ENCODE results near the gene MADD. TPM values are rescaled to one million over a fixed set of nuclear protein-coding genes. Genes with fewer than 3 reads are reported as not detected.

The MADD gene
- total RNA-seq, 6 experiments from 2014 or later: 15.2 to 21.3 (median 16.8) TPM

DNA sequence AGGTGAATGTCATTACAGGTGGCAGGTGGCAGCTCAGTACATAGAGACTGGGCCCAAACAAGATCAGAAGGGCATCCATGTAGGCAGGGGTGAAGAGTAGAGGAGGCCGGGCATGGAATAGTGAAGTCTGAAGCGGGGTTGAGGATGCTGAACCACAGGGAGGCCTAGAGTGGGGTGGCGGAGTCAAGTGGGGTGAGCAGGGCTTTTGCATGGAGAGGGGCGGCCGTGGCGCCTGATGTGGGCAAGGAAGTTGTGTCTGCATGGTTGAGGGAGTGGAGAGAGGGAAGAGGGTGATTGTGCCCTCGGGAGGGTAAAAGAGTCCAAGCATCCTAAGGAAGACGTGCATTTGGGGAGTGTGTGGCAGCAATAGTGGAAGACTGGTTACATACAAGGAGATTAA, 40.8 kb upstream of the MADD start:
- no peaks in the 10 kb centered on the region for H3K9me3 ChIP-seq
- WGBS (ENCODE audit: insufficient coverage, low coverage, low lambda C conversion rate, missing lambda C conversion rate): 89% methylated on average over 8 of the region's 8 CpGs
- no peaks in the 10 kb centered on the region for H3K36me3 ChIP-seq
- no peak overlapping the region for H3K4me3 ChIP-seq
- no peak overlapping the region for H3K27ac ChIP-seq
- no peak for TF ChIP-seq POLR2A (IDR thresholded peaks at IDR 0.05)
- TF ChIP-seq, protein P1, sequence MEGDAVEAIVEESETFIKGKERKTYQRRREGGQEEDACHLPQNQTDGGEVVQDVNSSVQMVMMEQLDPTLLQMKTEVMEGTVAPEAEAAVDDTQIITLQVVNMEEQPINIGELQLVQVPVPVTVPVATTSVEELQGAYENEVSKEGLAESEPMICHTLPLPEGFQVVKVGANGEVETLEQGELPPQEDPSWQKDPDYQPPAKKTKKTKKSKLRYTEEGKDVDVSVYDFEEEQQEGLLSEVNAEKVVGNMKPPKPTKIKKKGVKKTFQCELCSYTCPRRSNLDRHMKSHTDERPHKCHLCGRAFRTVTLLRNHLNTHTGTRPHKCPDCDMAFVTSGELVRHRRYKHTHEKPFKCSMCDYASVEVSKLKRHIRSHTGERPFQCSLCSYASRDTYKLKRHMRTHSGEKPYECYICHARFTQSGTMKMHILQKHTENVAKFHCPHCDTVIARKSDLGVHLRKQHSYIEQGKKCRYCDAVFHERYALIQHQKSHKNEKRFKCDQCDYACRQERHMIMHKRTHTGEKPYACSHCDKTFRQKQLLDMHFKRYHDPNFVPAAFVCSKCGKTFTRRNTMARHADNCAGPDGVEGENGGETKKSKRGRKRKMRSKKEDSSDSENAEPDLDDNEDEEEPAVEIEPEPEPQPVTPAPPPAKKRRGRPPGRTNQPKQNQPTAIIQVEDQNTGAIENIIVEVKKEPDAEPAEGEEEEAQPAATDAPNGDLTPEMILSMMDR (IDR thresholded peaks at IDR 0.05): no peak
- intact Hi-C loops (cut with DNase I): no loop called here
- ATAC-seq: no peak
- H3K4me1 ChIP-seq: peaks cover 0 to 15% (median 5%) of the 10 kb centered on the region in 4 donors
- no peaks in the 10 kb centered on the region for H3K27me3 ChIP-seq
- DNase-seq: no peak

DNA sequence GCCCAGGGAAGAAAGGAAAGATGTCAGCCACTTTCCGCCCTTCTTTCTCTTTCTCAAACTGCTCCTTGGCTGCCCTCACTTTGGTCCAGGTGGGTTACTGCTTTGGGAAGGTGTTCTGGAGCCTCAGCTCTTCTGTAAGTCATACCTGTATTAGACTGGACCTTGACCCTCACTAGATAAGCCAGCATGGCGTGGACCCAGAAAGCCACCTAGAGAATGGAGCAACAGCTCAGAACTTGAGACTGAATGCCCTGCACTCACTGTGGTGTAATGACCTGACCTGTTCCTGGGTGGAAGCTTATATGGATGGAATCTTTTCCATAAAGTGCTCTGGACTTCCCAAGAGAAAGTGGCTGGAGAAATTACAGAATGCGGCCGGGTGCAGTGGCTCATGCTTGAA, 36.9 kb upstream of the MADD start:
- TF ChIP-seq, protein P1 (IDR thresholded peaks at IDR 0.05): no peak
- no peak for TF ChIP-seq POLR2A (IDR thresholded peaks at IDR 0.05)
- ATAC-seq (peak; percentile 60 to 74 (median 70)), DNase-seq (peak; percentile 64 to 82 (median 73))
- H3K4me1 ChIP-seq: peaks cover 0 to 23% (median 6%) of the 10 kb centered on the region in 4 donors
- WGBS (ENCODE audit: insufficient coverage, low coverage, low lambda C conversion rate, missing lambda C conversion rate): 80% methylated on average over 2 of the region's 4 CpGs
- intact Hi-C loops (cut with DNase I): no loop called here
- no peaks in the 10 kb centered on the region for H3K27me3 ChIP-seq
- no peaks in the 10 kb centered on the region for H3K36me3 ChIP-seq
- H3K4me3 ChIP-seq: no peak overlapping the region
- no peak overlapping the region for H3K27ac ChIP-seq
- H3K9me3 ChIP-seq: no peaks in the 10 kb centered on the region

DNA sequence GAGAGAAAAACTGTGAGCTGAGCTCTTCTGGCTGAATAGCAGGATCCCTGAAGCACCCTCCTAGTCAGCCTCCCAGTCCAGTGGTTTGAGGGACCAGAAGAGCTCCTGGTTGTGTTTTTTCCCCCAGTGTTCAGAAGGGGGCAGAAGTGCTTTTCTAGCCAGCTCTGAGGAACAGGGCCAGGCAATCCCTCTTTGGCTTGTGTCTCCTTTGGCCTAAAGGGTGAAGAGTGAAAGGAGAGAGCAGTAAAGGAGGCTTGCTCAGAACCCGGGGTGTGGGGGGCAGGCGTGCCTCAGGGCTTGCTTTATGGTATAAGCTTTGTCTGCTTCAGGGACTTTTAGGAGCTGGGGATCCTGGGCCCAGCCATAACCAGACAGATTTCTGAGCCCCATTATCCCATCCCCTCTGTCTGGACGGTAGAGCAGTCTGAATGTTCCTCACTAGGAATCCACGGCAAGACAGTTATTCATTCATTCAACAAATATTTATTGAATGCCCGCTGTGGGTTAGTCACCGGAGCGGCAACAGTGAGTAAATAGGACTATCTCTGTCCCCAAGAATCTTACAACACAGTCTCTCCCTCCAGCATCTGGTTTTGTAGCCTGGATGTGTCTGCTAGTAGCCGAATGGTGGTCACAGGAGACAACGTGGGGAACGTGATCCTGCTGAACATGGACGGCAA, 35.8 kb upstream of the MADD start:
- Histone ChIP-seq H3K36me3 (peaks cover 0 to under 1% (median 0%) of the 10 kb centered on the region in 4 donors), H3K27me3 (no peaks in the 10 kb centered on the region), H3K4me3 (peak overlapping the region in 2 of 3 donors; percentile 35 to 39), H3K9me3 (no peaks in the 10 kb centered on the region), H3K27ac (peak overlapping the region; percentile 37 to 83 (median 59)), H3K4me1 (peaks cover 0 to 23% (median 6%) of the 10 kb centered on the region in 4 donors)
- intact Hi-C loops (cut with DNase I): no loop called here
- no peak for DNase-seq
- peak; percentile 22 for TF ChIP-seq POLR2A (IDR thresholded peaks at IDR 0.05)
- TF ChIP-seq, protein P1 (IDR thresholded peaks at IDR 0.05): peak in 3 of 4 donors; percentile 29 to 52 (median 37)
- 11% methylated on average over 10 of the region's 11 CpGs for WGBS (ENCODE audit: insufficient coverage, low coverage, low lambda C conversion rate, missing lambda C conversion rate)
- ATAC-seq: peak; percentile 66 to 71 (median 70)

DNA sequence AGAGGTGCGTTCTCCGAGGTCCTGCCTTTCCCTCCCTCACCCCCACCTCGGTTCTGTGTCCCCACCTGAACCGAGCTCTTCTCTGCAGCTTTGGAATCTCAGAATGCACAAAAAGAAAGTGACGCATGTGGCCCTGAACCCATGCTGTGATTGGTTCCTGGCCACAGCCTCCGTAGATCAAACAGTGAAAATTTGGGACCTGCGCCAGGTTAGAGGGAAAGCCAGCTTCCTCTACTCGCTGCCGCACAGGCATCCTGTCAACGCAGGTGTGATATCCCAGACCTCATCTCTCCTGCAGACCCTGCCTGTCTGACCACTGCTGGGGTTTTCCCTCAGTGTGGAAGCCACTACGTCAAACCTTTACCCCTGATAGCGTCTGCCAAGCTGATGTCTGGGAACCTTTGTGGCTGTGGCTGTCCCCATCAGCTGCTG, 35.2 kb upstream of the MADD start:
- Histone ChIP-seq H3K27ac (peak overlapping the region; percentile 37 to 83 (median 59)), H3K4me3 (peak overlapping the region in 2 of 3 donors; percentile 35 to 39)

More for the DNA sequence above, 35.2 kb upstream of the MADD start:
- peak; percentile 75 to 92 (median 81) for DNase-seq
- H3K36me3 ChIP-seq: peaks cover 0 to 6% (median 2%) of the 10 kb centered on the region in 4 donors
- WGBS (ENCODE audit: insufficient coverage, low coverage, low lambda C conversion rate, missing lambda C conversion rate): 5% methylated on average over 5 of the region's 12 CpGs
- H3K4me1 ChIP-seq: peaks cover 0 to 23% (median 6%) of the 10 kb centered on the region in 4 donors
- no peak for TF ChIP-seq POLR2A (IDR thresholded peaks at IDR 0.05)
- TF ChIP-seq, protein P1 (IDR thresholded peaks at IDR 0.05): no peak
- intact Hi-C loops (cut with DNase I): no loop called here
- no peaks in the 10 kb centered on the region for H3K27me3 ChIP-seq
- ATAC-seq: peak; percentile 73 to 79 (median 78)
- H3K9me3 ChIP-seq: no peaks in the 10 kb centered on the region

Measured in right lobe of liver (tissue), 6 donors.